Urinary bladder (tissue), 4 donors: ENCODE measurements around the gene BLM. TPM values are rescaled to one million over a fixed set of nuclear protein-coding genes. Genes with fewer than 3 reads are reported as not detected.
"Not testable (repeated sequence)": the region's sequence is repeated elsewhere in the genome, so short reads cannot be mapped to it uniquely, and the experiment has no call there.

Experiments
- DNase-seq: peaks from one replicate; pipeline ENCODE4 v3.0.0-alpha.2; 2015; ENCODE audit errors: extremely low spot score
- H3K27ac ChIP-seq: one replicate; pipeline ENCODE4 v1.5.1; 2013; ENCODE audit warnings: low read depth, mild to moderate bottlenecking, moderate library complexity
- H3K36me3 ChIP-seq: one replicate; pipeline ENCODE4 v1.6.1; 2013; ENCODE audit warnings: mild to moderate bottlenecking, moderate library complexity; ENCODE audit not compliant: insufficient read depth
- H3K4me1 ChIP-seq: one replicate; pipeline ENCODE4 v1.6.1; 2013; ENCODE audit warnings: mild to moderate bottlenecking, moderate library complexity; ENCODE audit not compliant: insufficient read depth
- H3K4me3 ChIP-seq: one replicate; pipeline ENCODE4 v1.5.1; 2013; ENCODE audit warnings: low read depth, low read length
- WGBS: extraction: QIAGEN DNeasy Blood & Tissue Kit; methylation state at CpG from one replicate; pipeline ENCODE4 v1.1.7; 2013; 5-methylcytosine and 5-hydroxymethylcytosine counted together
- polyA plus RNA-seq: library from polyadenylated mRNA; stranded (reverse); fragments of 200-250 nt; gene quantifications from one replicate; pipeline ENCODE4 v1.2.3, GENCODE V29; 2013
- total RNA-seq: library from RNA; depleted of rRNA; stranded (reverse); fragments of >200 nt; gene quantifications from one replicate; pipeline ENCODE4 v1.2.3, GENCODE V29; 2014
- donor health status: healthy with polysubstance abuse.
- donor health status: healthy.

Gene BLM
- total and polyA plus RNA-seq, 2 donors: 0.67 to 7.8 TPM

GRCh38 chr15:90730290-90730689 is 13.1 kb downstream of the BLM start:
- Histone ChIP-seq H3K27ac (no peak overlapping the region), H3K4me3 (no peak overlapping the region), H3K36me3 (no peaks in the 10 kb centered on the region), H3K4me1 (no peaks in the 10 kb centered on the region)
- DNase-seq: no peak
- WGBS: 97% methylated on average over 6 of the region's 6 CpGs

- Histone ChIP-seq H3K27ac (no peak overlapping the region), H3K4me3 (no peak overlapping the region)
- WGBS: 65% methylated on average over 1 of the region's 1 CpG
These were observed 18.8 kb downstream of the BLM start for GRCh38 chr15:90735923-90736322.

GRCh38 chr15:90740545-90740944 is 23.4 kb downstream of the BLM start:
- 91% methylated on average over 3 of the region's 3 CpGs for WGBS
- H3K4me3 ChIP-seq, H3K27ac ChIP-seq, H3K4me1 ChIP-seq, H3K36me3 ChIP-seq, DNase-seq: not testable (repeated sequence)

More at GRCh38 chr15:90735923-90736322, 18.8 kb downstream of the BLM start:
- DNase-seq: no peak
- Histone ChIP-seq H3K36me3 (no peaks in the 10 kb centered on the region), H3K4me1 (no peaks in the 10 kb centered on the region)

GRCh38 chr15:90742087-90742486 is 24.9 kb downstream of the BLM start:
- Histone ChIP-seq H3K4me3 (no peak overlapping the region), H3K36me3 (no peaks in the 10 kb centered on the region), H3K27ac (no peak overlapping the region), H3K4me1 (no peaks in the 10 kb centered on the region)
- WGBS: 58% methylated on average over 3 of the region's 3 CpGs
- DNase-seq: no peak

GRCh38 chr15:90743407-90743806 is 26.3 kb downstream of the BLM start:
- no peak overlapping the region for H3K4me3 ChIP-seq
- no peaks in the 10 kb centered on the region for H3K36me3 ChIP-seq
- no peak for DNase-seq
- 99% methylated on average over 1 of the region's 1 CpG for WGBS
- H3K27ac ChIP-seq: no peak overlapping the region
- H3K4me1 ChIP-seq: no peaks in the 10 kb centered on the region

- no peak for DNase-seq
- WGBS: 97% methylated on average over 8 of the region's 8 CpGs
- no peaks in the 10 kb centered on the region for H3K36me3 ChIP-seq
- no peaks in the 10 kb centered on the region for H3K4me1 ChIP-seq
- no peak overlapping the region for H3K4me3 ChIP-seq
- no peak overlapping the region for H3K27ac ChIP-seq
These were observed 27.7 kb downstream of the BLM start for GRCh38 chr15:90744759-90745402.

- no peak overlapping the region for H3K27ac ChIP-seq
- DNase-seq: no peak
- no peaks in the 10 kb centered on the region for H3K36me3 ChIP-seq
- no peaks in the 10 kb centered on the region for H3K4me1 ChIP-seq
- 81% methylated on average over 3 of the region's 3 CpGs for WGBS
- no peak overlapping the region for H3K4me3 ChIP-seq
These were observed 32.6 kb downstream of the BLM start for GRCh38 chr15:90749754-90750153.

- Histone ChIP-seq H3K36me3 (no peaks in the 10 kb centered on the region), H3K4me1 (no peaks in the 10 kb centered on the region), H3K4me3 (no peak overlapping the region), H3K27ac (no peak overlapping the region)
- WGBS: 87% methylated on average over 7 of the region's 7 CpGs
- no peak for DNase-seq
These were observed 33.0 kb downstream of the BLM start for GRCh38 chr15:90750186-90750585.

GRCh38 chr15:90751300-90751825 is 34.2 kb downstream of the BLM start:
- WGBS: 84% methylated on average over 8 of the region's 8 CpGs
- Histone ChIP-seq H3K27ac (no peak overlapping the region), H3K4me1 (no peaks in the 10 kb centered on the region), H3K36me3 (no peaks in the 10 kb centered on the region), H3K4me3 (no peak overlapping the region)
- DNase-seq: no peak

GRCh38 chr15:90756916-90757315 is 39.8 kb downstream of the BLM start:
- no peaks in the 10 kb centered on the region for H3K4me1 ChIP-seq
- no peak overlapping the region for H3K27ac ChIP-seq
- no peak overlapping the region for H3K4me3 ChIP-seq
- WGBS: 79% methylated on average over 2 of the region's 2 CpGs
- no peak for DNase-seq
- no peaks in the 10 kb centered on the region for H3K36me3 ChIP-seq

- DNase-seq: no peak
- no peak overlapping the region for H3K27ac ChIP-seq
- H3K4me1 ChIP-seq: no peaks in the 10 kb centered on the region
- no peak overlapping the region for H3K4me3 ChIP-seq
- H3K36me3 ChIP-seq: no peaks in the 10 kb centered on the region
- 89% methylated on average over 1 of the region's 1 CpG for WGBS
These were observed 40.3 kb downstream of the BLM start for GRCh38 chr15:90757461-90757860.

GRCh38 chr15:90760661-90761232 is 43.6 kb downstream of the BLM start:
- H3K4me3 ChIP-seq: no peak overlapping the region
- no peak for DNase-seq
- no peak overlapping the region for H3K27ac ChIP-seq

GRCh38 chr15:90761629-90762028 is 44.5 kb downstream of the BLM start:
- no peak overlapping the region for H3K4me3 ChIP-seq
- H3K4me1 ChIP-seq: no peaks in the 10 kb centered on the region
- no peaks in the 10 kb centered on the region for H3K36me3 ChIP-seq
- DNase-seq: no peak
- H3K27ac ChIP-seq: no peak overlapping the region
- 91% methylated on average over 3 of the region's 3 CpGs for WGBS

More at GRCh38 chr15:90760661-90761232, 43.6 kb downstream of the BLM start:
- WGBS: 88% methylated on average over 1 of the region's 1 CpG
- Histone ChIP-seq H3K36me3 (no peaks in the 10 kb centered on the region), H3K4me1 (no peaks in the 10 kb centered on the region)

GRCh38 chr15:90762109-90762508 is 45.0 kb downstream of the BLM start:
- no peaks in the 10 kb centered on the region for H3K36me3 ChIP-seq
- no peak for DNase-seq
- H3K4me3 ChIP-seq: no peak overlapping the region
- H3K4me1 ChIP-seq: no peaks in the 10 kb centered on the region
- H3K27ac ChIP-seq: no peak overlapping the region
- WGBS: 81% methylated on average over 6 of the region's 6 CpGs
